ENCODE results near the gene RCSD1. TPM values are rescaled to one million over a fixed set of nuclear protein-coding genes. Genes with fewer than 3 reads are reported as not detected.

Gene RCSD1
- total RNA-seq, 1 donor from 2014 or later, result 2.3 TPM

- no peaks in the 10 kb centered on the region for H3K27me3 Mint-ChIP-seq (ENCODE audit: low read depth)
- H3K4me3 Mint-ChIP-seq, result no peak overlapping the region
- H3K27ac Mint-ChIP-seq (ENCODE audit: unreplicated experiment), result no peak overlapping the region
- H3K36me3 Mint-ChIP-seq (ENCODE audit: low read depth), result no peaks in the 10 kb centered on the region
- peaks cover 3% of the 10 kb centered on the region for H3K9me3 Mint-ChIP-seq
- no peak for DNase-seq (ENCODE audit: low read depth, low spot score)
- TF ChIP-seq, protein P1, sequence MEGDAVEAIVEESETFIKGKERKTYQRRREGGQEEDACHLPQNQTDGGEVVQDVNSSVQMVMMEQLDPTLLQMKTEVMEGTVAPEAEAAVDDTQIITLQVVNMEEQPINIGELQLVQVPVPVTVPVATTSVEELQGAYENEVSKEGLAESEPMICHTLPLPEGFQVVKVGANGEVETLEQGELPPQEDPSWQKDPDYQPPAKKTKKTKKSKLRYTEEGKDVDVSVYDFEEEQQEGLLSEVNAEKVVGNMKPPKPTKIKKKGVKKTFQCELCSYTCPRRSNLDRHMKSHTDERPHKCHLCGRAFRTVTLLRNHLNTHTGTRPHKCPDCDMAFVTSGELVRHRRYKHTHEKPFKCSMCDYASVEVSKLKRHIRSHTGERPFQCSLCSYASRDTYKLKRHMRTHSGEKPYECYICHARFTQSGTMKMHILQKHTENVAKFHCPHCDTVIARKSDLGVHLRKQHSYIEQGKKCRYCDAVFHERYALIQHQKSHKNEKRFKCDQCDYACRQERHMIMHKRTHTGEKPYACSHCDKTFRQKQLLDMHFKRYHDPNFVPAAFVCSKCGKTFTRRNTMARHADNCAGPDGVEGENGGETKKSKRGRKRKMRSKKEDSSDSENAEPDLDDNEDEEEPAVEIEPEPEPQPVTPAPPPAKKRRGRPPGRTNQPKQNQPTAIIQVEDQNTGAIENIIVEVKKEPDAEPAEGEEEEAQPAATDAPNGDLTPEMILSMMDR (conservative IDR thresholded peaks at IDR 0.05), result no peak
- H3K4me1 Mint-ChIP-seq, result no peaks in the 10 kb centered on the region
These were observed 42.2 kb upstream of the RCSD1 start for GRCh38 chr1:167587872-167588271.

- no peak overlapping the region for H3K4me3 Mint-ChIP-seq
- DNase-seq (ENCODE audit: low read depth, low spot score), result no peak
- TF ChIP-seq, protein P1 (conservative IDR thresholded peaks at IDR 0.05), result no peak
- peaks cover 3% of the 10 kb centered on the region for H3K9me3 Mint-ChIP-seq
- H3K4me1 Mint-ChIP-seq, result no peaks in the 10 kb centered on the region
- no peaks in the 10 kb centered on the region for H3K36me3 Mint-ChIP-seq (ENCODE audit: low read depth)
- no peaks in the 10 kb centered on the region for H3K27me3 Mint-ChIP-seq (ENCODE audit: low read depth)
- H3K27ac Mint-ChIP-seq (ENCODE audit: unreplicated experiment), result no peak overlapping the region
These were observed 41.7 kb upstream of the RCSD1 start for GRCh38 chr1:167588361-167588760.

- no peak overlapping the region for H3K4me3 Mint-ChIP-seq
- peaks cover 3% of the 10 kb centered on the region for H3K9me3 Mint-ChIP-seq
- H3K27ac Mint-ChIP-seq (ENCODE audit: unreplicated experiment), result no peak overlapping the region
- no peak for DNase-seq (ENCODE audit: low read depth, low spot score)
- TF ChIP-seq, protein P1 (conservative IDR thresholded peaks at IDR 0.05), result no peak
- H3K36me3 Mint-ChIP-seq (ENCODE audit: low read depth), result no peaks in the 10 kb centered on the region
- no peaks in the 10 kb centered on the region for H3K4me1 Mint-ChIP-seq
- H3K27me3 Mint-ChIP-seq (ENCODE audit: low read depth), result no peaks in the 10 kb centered on the region
These were observed 37.6 kb upstream of the RCSD1 start for GRCh38 chr1:167592475-167592874.

DNA sequence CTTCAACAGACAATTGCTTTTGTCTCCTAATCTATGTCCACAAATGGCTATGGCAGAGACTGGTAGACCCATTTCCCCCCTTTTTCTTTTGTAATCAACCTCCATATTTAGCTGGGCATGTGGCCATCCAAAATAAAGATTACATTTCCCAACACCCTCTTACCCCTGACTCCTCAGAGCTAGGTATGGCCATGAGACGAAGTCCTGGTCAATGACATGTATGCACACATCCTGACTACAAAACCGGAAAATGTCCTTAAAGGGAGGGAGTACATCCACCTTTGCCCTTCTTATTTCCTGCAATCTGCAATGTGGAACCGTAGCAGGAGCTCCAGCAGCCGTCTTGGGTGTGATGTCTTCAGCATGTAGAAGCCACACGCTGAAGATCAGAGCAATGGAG is 36.2 kb upstream of the RCSD1 start:
- Mint-ChIP-seq H3K9me3 (peaks cover 3% of the 10 kb centered on the region), H3K27me3 (ENCODE audit: low read depth) (no peaks in the 10 kb centered on the region), H3K27ac (ENCODE audit: unreplicated experiment) (no peak overlapping the region), H3K36me3 (ENCODE audit: low read depth) (peaks cover 1% of the 10 kb centered on the region), H3K4me3 (no peak overlapping the region), H3K4me1 (no peaks in the 10 kb centered on the region)
- no peak for DNase-seq (ENCODE audit: low read depth, low spot score)
- TF ChIP-seq, protein P1 (conservative IDR thresholded peaks at IDR 0.05), result no peak

- H3K4me1 Mint-ChIP-seq, result peaks cover 1% of the 10 kb centered on the region
- TF ChIP-seq, protein P1 (conservative IDR thresholded peaks at IDR 0.05), result no peak
- no peak overlapping the region for H3K27ac Mint-ChIP-seq (ENCODE audit: unreplicated experiment)
- peaks cover 3% of the 10 kb centered on the region for H3K36me3 Mint-ChIP-seq (ENCODE audit: low read depth)
- DNase-seq (ENCODE audit: low read depth, low spot score), result no peak
- H3K27me3 Mint-ChIP-seq (ENCODE audit: low read depth), result no peaks in the 10 kb centered on the region
- H3K9me3 Mint-ChIP-seq, result no peaks in the 10 kb centered on the region
- H3K4me3 Mint-ChIP-seq, result no peak overlapping the region
These were observed 35.2 kb upstream of the RCSD1 start for GRCh38 chr1:167594822-167595221.

All from neural crest cell (in vitro differentiated cells).